Dendritic cell treated with granulocyte-macrophage colony-stimulating factor and Interleukin-4, amounts not matched to agents 40 ng/mL and 50 ng/mL, for 4 days (primary cell): ENCODE results near the gene TSSC4.

ENCODE experiments used
- H3K27ac Mint-ChIP-seq: one replicate; pipeline ENCODE4 v1.8.0; 2022; ENCODE audit warnings: mild to moderate bottlenecking, mixed read lengths
- H3K27me3 Mint-ChIP-seq: one replicate; pipeline ENCODE4 v1.8.0; 2022; ENCODE audit warnings: mild to moderate bottlenecking, mixed read lengths
- H3K36me3 Mint-ChIP-seq: one replicate; pipeline ENCODE4 v1.8.0; 2022; ENCODE audit warnings: low read depth, mixed read lengths
- H3K4me1 Mint-ChIP-seq: one replicate; pipeline ENCODE4 v1.8.0; 2022; ENCODE audit warnings: low read depth, mixed read lengths
- H3K4me3 Mint-ChIP-seq: one replicate; pipeline ENCODE4 v1.8.0; 2022; ENCODE audit warnings: mild to moderate bottlenecking, moderate library complexity, mixed read lengths
- H3K9me3 Mint-ChIP-seq: one replicate; pipeline ENCODE4 v1.8.0; 2022; ENCODE audit warnings: mixed read lengths
- intact Hi-C: fragments of 100-400 bp; cut with micrococcal nuclease; formaldehyde crosslinking; loops from one replicate; pipeline ENCODE4 v1.15.0; 2022

The TSSC4 gene

GRCh38 chr11:2428322-2428795, 27.8 kb downstream of the TSSC4 start:
- Mint-ChIP-seq H3K9me3 (no peaks in the 10 kb centered on the region), H3K27me3 (peaks cover 25% of the 10 kb centered on the region), H3K4me3 (no peak overlapping the region), H3K36me3 (no peaks in the 10 kb centered on the region), H3K27ac (no peak overlapping the region), H3K4me1 (no peaks in the 10 kb centered on the region)
- intact Hi-C loops: loop anchor here (1.0 kb wide), 2 partner anchors 103 to 460 kb away; no protein-coding TSS in a partner anchor

- H3K4me3 Mint-ChIP-seq: no peak overlapping the region
- no peaks in the 10 kb centered on the region for H3K4me1 Mint-ChIP-seq
- H3K36me3 Mint-ChIP-seq: no peaks in the 10 kb centered on the region
- H3K27ac Mint-ChIP-seq: no peak overlapping the region
- H3K9me3 Mint-ChIP-seq: no peaks in the 10 kb centered on the region
- peaks cover 17% of the 10 kb centered on the region for H3K27me3 Mint-ChIP-seq
- intact Hi-C loops: no loop called here
Measured at GRCh38 chr11:2431395-2431794, 30.8 kb downstream of the TSSC4 start.

- Mint-ChIP-seq H3K36me3 (no peaks in the 10 kb centered on the region), H3K27me3 (peaks cover 20% of the 10 kb centered on the region), H3K9me3 (no peaks in the 10 kb centered on the region), H3K4me3 (no peak overlapping the region), H3K4me1 (no peaks in the 10 kb centered on the region), H3K27ac (no peak overlapping the region)
- intact Hi-C loops: no loop called here
Measured at GRCh38 chr11:2432171-2432621, 31.6 kb downstream of the TSSC4 start.

- Mint-ChIP-seq H3K4me1 (no peaks in the 10 kb centered on the region), H3K4me3 (no peak overlapping the region), H3K9me3 (no peaks in the 10 kb centered on the region), H3K36me3 (no peaks in the 10 kb centered on the region), H3K27ac (no peak overlapping the region), H3K27me3 (peaks cover 21% of the 10 kb centered on the region)
- intact Hi-C loops: no loop called here
Measured at GRCh38 chr11:2432628-2433071, 32.1 kb downstream of the TSSC4 start.

DNA sequence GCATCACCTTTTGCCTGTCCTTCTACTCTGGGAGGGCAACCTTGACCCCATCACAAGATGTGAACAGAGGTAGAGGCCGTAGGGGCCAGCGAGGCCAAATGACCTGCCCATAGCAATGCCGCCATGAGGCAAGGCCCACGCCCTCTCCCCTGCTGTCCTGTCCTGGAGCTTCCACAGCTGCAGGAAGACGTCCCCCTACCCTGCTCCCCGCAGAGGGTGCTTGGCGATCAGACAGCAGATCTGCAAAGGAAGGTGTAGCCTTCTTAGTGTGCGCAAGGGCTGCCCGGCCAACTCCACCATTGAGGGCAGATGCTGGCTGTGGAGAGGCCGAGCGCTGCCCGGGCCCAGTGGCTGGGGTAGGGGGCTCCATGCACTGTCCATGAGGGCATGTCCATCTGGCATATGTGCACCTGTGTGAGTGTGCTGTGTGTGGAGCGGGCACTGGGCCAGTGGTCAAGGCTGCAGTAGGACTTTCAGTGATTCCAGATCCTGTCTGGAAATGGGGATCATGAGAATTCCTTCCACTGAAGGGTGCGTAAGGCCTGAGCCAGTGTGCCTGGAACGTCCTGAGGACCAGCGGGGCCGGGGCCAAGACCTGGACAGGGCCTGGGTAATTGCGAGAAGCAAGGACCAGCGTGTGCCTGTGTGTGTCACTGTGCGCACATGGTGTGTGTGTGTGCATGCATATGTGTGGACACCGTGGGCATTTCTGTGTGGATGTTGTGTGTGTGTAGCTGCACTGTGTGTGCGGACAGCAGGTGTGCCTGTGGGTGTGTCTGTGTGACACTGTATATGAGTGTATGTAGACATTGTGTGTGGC, 32.8 kb downstream of the TSSC4 start:
- Mint-ChIP-seq H3K27me3 (peaks cover 26% of the 10 kb centered on the region), H3K36me3 (no peaks in the 10 kb centered on the region), H3K4me1 (no peaks in the 10 kb centered on the region), H3K9me3 (no peaks in the 10 kb centered on the region), H3K4me3 (no peak overlapping the region), H3K27ac (no peak overlapping the region)
- intact Hi-C loops: no loop called here

DNA sequence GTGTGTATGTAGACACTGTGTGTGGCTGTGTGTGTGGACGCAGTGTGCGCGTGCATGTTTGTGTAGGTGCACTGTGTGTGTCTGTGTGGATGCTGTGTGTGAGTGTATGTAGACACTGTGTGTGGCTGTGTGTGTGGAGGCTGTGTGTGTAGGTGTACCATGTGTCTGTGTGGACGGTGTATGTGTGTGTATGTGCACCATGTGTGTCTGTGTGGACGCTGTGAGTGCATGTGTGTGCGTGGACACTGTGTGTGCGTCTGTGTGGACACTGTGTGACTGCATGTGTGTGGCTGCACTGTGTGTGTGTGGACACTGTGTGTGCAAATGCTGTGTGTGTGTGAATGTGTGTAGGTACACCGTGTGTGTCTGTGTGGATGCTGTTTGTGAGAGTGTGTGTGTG, 33.5 kb downstream of the TSSC4 start:
- H3K36me3 Mint-ChIP-seq: no peaks in the 10 kb centered on the region
- H3K27me3 Mint-ChIP-seq: peaks cover 33% of the 10 kb centered on the region
- H3K27ac Mint-ChIP-seq: no peak overlapping the region
- H3K9me3 Mint-ChIP-seq: no peaks in the 10 kb centered on the region
- intact Hi-C loops: no loop called here
- no peaks in the 10 kb centered on the region for H3K4me1 Mint-ChIP-seq
- no peak overlapping the region for H3K4me3 Mint-ChIP-seq

DNA sequence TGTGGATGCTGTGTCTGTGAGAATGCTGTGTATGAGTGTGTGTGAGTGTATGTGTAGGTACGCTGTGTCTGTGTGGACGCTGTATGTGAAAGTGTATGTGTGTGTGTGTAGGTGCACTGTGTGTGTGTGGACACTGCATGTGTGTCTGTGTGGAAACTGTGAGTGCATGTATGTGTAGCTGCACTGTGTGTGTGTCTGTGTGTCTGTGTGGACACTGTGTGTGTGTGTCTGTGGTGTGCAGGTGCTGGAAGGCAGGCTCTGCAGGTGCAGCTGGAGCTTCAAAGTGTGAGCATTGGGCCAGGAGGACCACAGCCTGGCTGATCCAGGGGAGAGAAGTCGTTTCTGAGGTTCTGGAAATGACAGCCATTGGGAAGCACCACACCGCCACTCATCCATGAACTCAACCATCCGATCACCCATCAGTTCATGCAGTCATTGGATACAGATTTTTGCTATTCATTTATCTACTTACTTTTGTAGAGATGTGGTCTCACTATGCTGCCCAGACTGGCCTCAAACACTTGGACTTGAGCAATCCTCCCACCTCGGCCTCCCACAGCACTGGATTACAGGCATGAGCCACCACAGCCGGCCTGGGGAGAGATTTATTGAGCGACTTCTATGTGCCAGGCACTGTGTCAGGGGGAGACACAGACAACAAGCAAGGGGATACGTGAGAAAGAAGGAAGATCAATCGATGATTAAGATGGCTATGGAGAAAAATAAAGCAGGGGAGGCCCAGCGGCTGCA, 34.1 kb downstream of the TSSC4 start:
- intact Hi-C loops: no loop called here
- Mint-ChIP-seq H3K27me3 (peaks cover 35% of the 10 kb centered on the region), H3K4me1 (no peaks in the 10 kb centered on the region), H3K9me3 (no peaks in the 10 kb centered on the region), H3K4me3 (no peak overlapping the region), H3K36me3 (no peaks in the 10 kb centered on the region), H3K27ac (no peak overlapping the region)

DNA sequence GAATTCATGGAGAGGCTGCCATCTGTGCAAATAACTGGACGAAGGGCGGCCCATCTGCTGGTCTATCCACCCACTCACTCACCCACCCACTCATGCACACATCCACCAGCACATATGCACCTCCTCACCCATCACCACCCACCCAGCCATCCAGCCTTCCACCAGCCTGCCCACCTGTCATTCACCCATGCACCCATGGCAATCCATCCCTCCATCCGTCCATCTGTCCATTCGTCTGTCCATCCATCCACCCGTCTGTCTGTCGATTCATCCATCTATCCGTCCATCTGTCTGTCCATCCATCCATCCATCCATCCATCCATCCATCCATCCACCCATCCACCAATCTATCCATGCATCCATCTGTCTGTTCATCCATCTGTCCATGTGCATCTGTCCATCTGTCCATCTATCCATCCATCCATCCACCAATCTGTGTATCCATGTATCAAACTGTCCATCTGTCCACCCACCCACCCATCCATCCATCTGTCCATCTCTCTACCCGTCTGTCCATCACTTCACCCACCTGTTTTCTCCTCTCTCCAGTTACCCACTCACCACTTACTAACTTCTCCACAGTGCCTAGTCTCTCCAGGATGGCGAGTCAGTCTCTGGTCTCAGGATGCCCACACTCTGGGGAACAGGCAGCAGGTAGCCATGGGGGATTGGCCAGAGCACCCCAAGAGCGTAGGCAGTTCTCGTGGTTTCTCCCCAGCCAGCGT, 34.9 kb downstream of the TSSC4 start:
- Mint-ChIP-seq H3K9me3 (no peaks in the 10 kb centered on the region), H3K27ac (no peak overlapping the region), H3K36me3 (no peaks in the 10 kb centered on the region), H3K27me3 (peaks cover 37% of the 10 kb centered on the region), H3K4me3 (no peak overlapping the region), H3K4me1 (peaks cover 3% of the 10 kb centered on the region)
- intact Hi-C loops: no loop called here

GRCh38 chr11:2436013-2436520, 35.5 kb downstream of the TSSC4 start:
- intact Hi-C loops: no loop called here
- Mint-ChIP-seq H3K4me3 (no peak overlapping the region), H3K27me3 (peaks cover 37% of the 10 kb centered on the region), H3K27ac (no peak overlapping the region), H3K4me1 (peaks cover 9% of the 10 kb centered on the region), H3K9me3 (no peaks in the 10 kb centered on the region), H3K36me3 (no peaks in the 10 kb centered on the region)

DNA sequence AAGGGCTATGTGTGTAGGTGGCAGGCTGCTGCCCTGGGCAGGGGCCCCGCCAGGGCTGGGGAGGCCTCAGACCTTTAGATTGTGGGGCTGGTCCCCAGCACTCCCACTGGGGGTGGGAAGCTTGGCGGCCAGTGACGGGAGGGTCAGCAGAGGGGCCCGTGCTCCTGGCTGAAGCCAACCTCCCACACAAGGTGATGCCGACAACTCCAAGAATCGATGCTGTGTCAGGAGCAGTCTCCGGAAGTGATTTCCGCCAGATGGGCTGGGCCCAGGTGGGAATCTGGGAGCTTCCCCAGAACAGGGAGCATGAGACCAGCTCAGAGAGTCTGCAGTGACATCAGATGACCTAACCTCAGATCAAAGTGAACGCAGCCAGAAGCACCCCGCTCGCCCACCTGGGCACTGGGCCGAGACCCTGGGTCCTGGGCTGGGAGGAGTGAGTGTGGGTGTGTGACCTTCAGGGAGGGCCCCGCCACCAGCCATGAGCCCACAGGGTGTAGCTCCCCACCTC, 36.0 kb downstream of the TSSC4 start:
- H3K4me1 Mint-ChIP-seq: peaks cover 14% of the 10 kb centered on the region
- intact Hi-C loops: no loop called here
- peaks cover 37% of the 10 kb centered on the region for H3K27me3 Mint-ChIP-seq

DNA sequence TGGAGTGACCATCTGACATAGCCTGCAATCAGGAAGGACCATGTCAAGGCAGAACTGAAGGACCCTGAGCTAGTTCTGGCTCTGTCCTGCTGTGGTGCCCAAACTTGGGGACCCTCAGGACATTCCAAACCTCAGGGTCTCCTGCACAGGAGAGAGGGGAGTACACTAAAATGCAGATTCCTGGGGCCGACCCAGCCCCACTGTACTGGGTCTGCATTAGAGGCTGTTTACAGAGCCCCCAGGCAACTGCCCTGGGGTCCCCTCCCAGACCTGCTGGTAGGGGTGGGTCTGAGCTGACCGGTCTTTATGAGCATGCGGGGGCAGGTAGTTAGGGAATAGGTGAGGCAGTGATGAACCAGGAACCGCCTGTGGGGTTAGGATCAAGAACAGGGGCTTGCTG, 37.0 kb downstream of the TSSC4 start:
- Mint-ChIP-seq H3K9me3 (no peaks in the 10 kb centered on the region), H3K27me3 (peaks cover 33% of the 10 kb centered on the region), H3K27ac (no peak overlapping the region), H3K4me1 (peaks cover 14% of the 10 kb centered on the region), H3K4me3 (no peak overlapping the region), H3K36me3 (no peaks in the 10 kb centered on the region)
- intact Hi-C loops: no loop called here

More for the DNA sequence above, 36.0 kb downstream of the TSSC4 start:
- Mint-ChIP-seq H3K4me3 (no peak overlapping the region), H3K27ac (no peak overlapping the region), H3K9me3 (no peaks in the 10 kb centered on the region), H3K36me3 (no peaks in the 10 kb centered on the region)

GRCh38 chr11:2439820-2440219, 39.3 kb downstream of the TSSC4 start:
- no peaks in the 10 kb centered on the region for H3K9me3 Mint-ChIP-seq
- H3K36me3 Mint-ChIP-seq: no peaks in the 10 kb centered on the region
- intact Hi-C loops: no loop called here
- H3K4me3 Mint-ChIP-seq: no peak overlapping the region
- peaks cover 20% of the 10 kb centered on the region for H3K4me1 Mint-ChIP-seq
- no peak overlapping the region for H3K27ac Mint-ChIP-seq
- peaks cover 48% of the 10 kb centered on the region for H3K27me3 Mint-ChIP-seq

DNA sequence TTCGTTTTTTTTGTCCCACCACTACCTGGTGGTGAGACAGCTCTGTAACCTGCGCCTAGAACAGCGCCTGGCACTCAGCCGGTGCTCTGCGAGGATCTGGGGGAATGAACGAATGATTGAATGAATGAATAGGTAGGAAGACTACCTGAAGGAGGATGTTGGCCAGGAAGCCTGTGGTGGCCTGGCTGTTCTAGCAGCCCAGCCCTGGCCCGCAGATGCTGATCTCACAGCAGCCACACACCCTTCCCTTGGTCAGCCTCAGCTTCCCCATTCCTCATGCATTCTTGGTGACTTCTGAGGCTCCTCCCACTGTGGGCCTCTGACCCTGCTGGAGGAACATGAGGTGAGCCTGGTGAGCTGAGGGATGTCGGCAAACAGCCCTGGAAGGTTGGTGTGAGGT, 40.1 kb downstream of the TSSC4 start:
- Mint-ChIP-seq H3K36me3 (peaks cover 6% of the 10 kb centered on the region), H3K27ac (no peak overlapping the region), H3K9me3 (no peaks in the 10 kb centered on the region), H3K27me3 (peaks cover 48% of the 10 kb centered on the region), H3K4me3 (no peak overlapping the region), H3K4me1 (peaks cover 26% of the 10 kb centered on the region)
- intact Hi-C loops: no loop called here
